GM19463 (cell line): ENCODE measurements around the gene LPGAT1.
"Not testable (repeated sequence)": the region's sequence is repeated elsewhere in the genome, so short reads cannot be mapped to it uniquely, and the experiment has no call there.

Source experiments
- ATAC-seq: cut with Tn5 transposase; IDR thresholded peaks from one replicate; pipeline ENCODE4 v1.9.1; 2021; ENCODE audit warnings: mild to moderate bottlenecking, moderate library complexity; ENCODE audit not compliant: unreplicated experiment

LPGAT1 gene

DNA sequence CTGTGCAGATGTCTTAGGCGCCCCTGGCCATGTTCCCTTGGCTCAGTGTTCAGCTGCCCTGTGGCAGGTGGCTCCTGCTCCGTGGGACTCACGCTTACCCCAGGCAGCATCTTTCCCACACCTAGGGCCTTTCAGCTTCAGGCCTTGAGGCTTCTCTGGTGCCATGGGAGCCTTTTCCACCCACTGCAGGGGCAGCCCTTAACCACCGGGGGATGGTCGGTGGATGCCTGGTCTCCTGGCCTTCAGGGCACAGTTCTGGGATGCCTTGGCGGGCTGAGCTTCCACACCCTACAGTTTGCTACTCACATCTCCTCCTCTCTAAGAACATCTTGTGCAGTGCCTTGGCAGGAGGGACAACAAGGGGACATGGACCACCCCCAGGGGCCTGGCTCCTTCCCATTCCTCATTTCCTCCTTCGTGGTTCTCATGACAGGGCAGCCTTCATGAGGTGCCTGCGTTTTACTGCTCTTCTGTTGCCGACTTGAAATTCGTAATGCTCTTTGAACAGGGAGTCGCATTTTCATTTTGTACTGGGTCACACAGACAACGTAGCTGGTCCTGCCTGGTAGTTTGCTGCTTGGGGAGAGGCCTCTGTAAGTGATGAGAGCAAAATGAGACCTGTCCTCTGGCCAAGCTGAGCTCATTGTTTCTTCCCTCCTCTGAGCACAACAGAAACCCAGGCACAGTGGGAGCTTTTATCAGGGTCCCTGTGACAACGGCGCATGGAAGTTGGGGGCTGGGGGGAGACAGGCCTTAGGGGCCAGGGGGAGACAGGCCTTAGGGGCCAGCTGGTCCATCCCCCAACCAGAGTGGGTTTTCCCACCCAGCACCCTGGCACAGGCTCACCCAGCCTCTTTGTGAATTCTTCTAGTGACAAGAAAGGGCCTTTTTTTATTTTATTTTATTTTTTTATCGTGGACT, 93.2 kb downstream of the LPGAT1 start:
- no peak for ATAC-seq

DNA sequence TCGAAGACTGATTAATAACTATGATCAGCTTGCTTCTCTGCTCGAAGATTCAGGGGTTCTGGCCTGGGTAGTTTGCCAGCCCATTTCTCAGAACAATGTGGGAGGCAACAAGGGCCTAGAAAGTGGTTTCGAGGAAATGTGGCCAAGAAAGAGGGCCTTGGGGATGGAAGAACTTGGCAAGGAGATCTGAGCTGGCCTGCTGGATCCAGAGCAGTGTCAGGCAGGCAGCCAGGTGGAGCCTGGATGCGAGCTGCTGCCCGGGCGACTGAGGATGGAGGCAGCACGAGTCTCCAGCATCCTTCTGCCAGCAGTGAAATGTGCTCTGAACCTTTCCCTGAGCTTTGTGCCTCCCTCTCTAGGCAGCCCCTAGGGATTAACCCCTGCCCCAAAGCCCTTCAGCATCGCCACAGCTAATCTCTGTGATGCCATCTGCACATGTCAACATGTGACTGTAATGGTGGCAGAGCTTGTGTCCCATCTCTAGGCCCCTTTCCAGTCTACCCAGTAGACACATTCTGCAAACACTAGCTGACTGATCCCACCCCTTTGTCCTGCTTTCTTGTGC, 94.1 kb downstream of the LPGAT1 start:
- ATAC-seq = no peak

DNA sequence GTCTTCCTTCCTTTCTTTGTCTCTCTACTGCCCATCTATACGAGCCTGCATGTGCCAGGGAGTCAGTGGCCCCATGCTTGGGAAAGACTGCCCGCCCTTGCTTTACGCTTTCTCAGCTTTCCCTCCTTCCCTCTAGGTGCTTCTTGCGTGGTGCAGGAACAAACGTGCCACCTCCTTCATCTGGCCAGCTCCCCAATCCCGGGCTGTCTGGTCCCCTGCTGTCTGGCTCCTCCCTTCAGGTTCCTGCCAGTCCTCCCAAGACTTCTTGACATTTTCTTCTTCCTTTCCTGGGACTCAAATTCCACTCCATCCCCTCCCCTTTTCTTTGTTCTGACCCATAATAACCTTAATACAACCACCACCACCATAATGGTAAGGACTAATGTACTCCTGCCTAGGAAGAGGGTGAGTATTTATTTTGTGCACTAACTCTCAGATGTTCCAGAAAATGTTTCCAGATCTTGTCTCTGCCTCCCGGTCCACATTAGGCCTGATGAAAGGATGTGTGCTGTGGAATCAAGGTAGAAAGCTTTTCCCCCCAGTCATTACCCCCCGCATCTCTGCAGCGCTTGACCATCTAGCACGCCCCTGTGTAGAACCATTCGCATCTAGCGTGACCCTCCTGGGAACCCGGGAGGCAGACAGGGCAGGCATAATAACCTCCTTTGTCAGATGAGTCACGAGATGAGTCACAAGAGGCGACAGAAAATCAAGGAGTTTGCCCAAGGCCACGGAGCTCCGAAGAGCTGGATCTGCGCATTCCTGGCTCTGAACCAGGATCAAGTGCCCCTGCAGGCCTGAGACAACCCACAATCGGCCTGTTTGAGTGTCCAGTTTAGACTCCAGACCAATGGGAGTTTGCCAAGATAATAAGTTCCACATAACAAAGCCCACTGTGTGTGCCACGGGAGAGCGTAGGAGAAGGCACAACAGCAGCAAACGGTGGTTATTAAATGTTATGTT, 95.1 kb downstream of the LPGAT1 start:
- no peak for ATAC-seq

DNA sequence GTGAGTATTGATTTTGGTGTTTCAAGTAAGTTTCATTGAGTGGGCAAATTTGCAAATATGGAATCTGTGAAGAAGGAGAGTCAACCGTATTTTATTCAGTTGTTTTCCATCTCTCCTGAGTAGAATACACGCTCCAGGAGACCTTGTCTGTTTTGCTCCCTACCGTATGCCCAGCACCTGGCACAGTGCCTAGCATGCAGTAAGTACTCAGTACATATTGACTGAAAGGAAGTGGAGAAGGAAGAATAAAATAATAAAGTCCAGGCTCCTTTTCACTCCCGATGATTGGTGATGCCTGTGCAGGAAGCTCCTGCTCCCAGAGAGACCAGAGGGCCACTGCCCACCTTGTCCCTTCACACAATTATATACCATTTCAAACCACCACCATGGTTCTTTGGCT, 95.8 kb downstream of the LPGAT1 start:
- no peak for ATAC-seq

DNA sequence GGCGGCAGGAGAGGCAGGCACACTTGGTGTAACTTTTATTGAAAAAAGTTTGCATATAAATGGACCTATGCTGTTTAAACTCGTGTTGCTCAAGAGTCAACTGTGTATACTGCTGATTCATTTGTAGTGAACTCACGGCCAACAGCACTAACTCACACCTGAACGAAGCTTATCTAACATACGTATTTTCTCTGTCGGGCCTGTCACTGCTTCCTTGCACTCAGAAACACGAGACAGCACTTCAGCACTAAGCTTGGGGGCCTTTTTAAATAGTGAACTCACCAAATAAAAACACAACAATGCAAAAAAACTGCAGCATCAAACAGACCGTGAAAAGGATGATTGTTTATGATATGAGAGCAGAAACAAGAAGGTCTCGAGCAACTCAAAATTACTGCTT, 96.2 kb downstream of the LPGAT1 start:
- no peak for ATAC-seq

DNA sequence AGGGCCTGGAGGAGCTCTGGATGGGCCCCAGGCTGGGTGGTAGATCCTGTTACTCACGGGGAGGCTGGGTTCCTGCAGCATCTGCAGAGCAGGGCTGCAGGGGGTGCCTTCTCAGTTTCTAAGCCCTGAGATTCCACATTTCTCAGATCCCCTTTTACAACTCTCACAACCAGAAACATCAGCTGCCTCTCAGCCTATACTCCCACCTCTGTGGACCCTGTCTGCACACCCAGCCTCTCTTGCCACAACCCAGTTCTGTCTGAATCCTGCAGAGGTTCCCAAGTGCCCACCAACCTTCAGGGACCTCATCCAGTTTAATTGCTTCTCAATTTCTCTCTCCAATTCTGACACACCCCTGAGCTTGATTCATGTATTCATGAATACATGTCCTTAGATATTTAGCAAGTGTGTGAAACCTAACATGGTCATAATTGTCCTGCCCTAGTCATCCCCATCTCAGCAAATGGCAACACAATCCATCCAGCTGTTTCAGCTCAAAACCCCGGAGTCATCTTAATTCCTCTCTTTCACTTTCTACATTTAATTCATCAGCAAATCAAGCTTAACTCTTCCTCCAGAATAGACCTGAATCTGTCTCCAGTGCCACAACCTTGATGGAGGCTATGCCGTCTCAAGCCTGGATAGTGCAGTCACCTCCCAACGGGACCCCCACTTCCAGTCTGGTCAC, 98.1 kb downstream of the LPGAT1 start:
- no peak for ATAC-seq

DNA sequence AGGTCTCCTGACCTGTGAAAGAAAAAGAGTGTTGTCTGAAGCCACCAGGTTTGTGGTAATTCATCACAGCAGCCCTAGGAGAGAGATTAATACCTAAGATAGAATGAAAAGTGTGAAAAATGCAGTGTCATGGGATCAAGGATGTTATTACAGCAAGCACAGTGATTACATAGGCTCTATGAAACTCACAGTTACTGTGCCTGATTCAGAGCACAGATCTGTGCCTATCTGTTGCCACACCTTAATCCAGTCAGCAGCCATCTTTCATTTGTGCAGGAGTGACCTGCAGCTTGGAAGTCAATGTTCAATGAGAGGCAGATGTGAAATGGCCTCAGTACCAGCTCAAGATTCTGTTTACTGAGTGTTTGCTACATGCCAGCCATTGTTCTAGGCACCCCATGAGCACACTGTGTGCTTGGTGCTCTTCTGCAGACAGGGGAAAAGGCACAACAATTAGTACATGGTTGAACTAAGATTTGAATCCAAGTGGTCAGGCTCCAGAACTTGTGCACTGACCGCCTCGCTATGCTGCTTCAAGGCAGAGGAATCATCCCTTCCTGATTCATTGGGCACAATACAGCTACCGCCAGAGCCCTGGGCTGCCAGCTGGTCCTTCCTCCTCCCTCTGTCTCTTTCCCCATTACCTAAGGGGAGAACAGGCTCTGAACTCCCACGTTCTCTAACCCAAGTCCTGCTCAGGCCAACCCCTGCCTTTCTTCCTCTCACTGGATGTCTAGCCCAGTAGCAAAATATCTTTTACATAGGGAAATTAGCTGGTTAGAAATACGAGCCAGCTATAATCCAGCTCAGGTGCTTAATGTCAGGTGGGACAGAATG, 98.9 kb downstream of the LPGAT1 start:
- ATAC-seq = no peak

DNA sequence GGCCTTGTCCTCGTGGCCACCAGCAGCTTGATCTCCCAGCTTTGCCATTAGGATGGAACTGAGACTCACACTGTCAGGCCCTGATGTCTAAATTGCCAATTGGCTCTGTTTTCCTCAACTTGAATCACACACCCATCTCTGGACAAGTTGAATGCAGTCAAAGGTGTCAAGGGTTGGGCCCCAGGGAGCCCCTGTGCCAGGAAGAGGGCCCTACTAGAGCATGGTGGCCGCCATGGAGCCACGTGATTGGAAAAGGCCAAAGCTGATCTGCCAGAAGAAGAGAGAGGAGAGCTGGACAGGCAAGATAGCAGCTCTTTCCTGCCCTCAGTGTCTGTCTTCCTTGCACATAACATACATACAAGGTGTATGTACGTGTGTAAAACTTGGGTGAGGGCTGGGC, 100.2 kb downstream of the LPGAT1 start:
- no peak for ATAC-seq

DNA sequence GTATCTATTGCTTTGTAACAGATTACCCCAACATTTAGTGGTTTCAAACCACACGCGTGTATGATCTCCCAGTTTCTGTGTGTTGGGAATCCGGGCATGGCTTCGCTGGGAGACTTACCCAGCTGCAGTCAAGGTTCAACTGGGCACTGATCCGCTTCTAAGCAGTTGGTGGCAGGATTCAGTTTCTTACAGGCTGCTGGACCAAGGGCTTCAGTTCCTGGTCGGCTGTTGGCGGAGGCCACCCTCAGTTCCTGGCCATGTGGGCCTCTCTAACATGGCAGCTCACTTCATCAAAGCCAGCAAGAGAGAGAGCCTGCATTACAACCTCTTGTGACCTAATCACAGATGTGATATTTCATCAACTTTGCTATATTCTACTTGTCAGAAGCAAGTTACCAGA, 101.3 kb downstream of the LPGAT1 start:
- ATAC-seq = no peak

DNA sequence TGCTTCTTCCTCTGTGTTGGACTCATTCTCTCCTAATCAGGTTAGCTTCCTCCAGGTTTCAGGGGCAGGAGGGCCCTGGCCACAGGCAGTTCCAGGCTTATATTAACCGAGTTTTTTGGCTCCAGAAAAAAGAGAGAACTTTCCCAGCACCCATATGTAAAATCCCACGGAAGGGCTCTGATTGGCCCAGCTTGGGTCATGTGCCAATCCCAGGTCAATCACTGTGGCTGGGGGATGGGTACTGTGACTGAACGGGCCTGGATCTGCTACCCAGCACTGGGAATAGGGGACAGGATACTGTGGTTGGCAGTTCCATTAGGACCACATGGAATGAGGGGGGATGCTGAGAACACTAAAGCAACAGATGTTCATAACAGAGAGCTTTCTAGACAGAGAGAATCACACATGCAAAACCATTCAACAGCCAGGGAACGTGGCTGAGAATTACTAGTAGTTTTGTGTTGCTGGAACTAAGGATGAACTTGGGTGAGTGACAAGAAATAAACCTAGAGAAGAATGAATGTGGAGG, 104.0 kb downstream of the LPGAT1 start:
- no peak for ATAC-seq

DNA sequence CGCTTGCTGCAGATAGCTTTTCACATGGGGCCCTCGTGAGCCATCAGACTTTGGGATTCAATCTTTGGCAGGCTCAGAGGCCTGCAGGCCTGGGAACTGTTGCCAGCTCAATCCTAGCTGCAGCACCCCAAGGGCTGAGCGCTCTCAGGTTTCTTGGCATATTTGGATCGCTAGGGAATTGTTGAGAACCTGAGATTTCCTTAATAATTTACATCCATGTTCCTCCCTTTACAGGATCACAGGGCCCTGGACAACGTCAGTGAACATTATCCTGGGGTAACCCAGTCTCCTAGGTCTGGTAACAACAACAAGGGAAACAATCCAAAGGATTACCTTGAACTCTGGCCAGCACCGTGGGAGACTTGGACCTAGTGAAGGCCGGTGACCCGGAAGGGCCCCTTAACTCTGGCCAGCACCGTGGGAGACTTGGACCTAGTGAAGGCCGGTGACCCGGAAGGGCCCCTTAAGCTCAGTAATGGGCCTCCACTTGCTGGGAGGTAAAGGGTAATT, 105.8 kb downstream of the LPGAT1 start:
- ATAC-seq = no peak

DNA sequence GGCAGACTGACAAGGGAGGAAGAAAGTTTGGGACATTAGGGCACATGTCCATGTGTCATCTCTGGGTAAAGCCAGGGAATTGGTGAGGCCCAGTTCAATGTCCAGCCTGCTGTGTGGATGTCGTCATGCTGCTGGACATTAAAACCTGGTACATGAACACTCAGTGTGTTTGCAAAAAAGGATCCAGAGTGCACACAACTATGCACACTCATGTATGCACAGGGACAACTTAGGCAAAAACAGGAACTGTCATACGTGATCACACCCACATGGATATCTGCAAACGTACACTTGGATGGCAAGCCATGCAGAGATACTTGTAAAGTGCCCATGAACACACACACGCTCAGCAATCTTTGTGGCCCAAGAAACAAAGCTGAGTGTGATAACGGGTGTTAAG, 107.3 kb downstream of the LPGAT1 start:
- no peak for ATAC-seq

DNA sequence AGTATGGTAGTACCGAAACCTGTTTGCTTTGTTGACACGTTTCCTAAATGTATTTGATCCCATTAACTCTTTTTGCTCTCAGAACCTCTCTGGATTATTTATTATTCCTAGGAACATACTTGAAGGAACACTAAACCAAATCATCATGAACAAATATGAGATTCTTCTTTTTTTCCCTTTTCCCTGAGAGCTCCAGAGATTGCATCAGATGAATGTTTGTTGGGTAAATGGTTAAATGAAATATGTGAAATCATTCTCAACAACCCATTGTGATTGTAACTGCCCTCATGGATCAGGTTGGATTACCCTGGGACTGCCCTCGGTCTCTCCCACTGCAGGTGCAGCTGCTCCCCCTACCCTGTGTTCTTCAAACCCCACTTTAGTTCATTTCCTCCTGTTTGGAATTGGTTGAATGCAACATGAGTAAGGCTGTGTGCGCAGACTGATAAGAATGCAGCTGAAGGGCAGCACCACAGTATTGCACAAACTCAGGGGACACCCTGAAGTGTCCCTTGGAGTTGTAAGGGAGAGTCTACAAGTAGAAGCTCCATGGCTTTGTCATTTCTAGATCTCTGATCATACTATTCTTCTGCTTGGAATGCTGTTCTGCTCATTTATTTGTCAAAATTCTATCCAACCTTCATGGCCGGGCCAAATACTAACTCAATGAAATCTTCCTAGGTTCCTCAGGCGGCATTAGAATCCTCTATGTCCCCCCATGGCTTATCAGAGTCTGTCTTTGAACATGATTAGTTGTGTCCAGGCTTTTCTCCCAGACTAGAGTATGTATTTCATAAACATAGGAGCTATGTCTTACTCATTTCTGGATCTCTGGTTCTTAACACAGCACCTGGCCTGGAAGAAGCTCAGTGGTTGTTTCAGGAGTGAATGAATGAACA, 108.0 kb downstream of the LPGAT1 start:
- no peak for ATAC-seq

DNA sequence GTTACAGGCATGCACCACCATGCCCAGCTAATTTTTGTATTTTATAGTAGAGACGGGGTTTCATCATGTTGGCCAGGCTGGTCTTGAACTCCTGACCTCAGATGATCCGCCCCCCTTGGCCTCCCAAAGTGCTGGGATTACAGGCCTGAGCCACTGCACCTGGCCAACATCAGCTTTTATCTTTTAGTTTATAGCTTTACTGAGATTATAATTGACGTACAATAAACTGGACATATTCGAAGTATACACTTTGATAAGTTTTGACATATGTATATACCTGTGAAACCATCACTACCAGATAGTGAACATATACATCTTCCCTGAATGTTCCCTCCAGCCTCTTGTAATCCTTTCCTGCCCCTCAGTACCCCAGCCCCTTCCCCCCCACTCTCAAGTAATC, 114.0 kb downstream of the LPGAT1 start:
- not testable (repeated sequence) for ATAC-seq

DNA sequence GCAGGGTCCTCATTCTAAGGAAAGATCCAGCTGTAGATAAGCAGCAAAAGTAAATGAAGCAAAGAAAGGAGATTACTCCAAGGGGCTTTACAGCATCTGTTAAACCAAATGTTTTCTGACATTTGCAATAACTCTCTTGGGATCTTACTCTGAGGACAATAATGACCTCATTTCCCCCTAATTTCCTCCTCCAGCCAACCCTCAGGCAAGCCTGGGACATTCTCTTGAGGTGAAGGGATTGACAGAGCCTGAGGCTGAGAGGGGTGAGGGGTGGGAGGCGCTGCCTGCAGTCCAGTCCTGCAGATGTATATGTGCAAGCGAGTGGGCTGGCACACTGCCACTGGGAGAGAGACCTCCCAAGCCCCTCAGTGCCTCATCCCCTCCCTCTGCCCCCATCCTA, 114.6 kb downstream of the LPGAT1 start:
- ATAC-seq = no peak

DNA sequence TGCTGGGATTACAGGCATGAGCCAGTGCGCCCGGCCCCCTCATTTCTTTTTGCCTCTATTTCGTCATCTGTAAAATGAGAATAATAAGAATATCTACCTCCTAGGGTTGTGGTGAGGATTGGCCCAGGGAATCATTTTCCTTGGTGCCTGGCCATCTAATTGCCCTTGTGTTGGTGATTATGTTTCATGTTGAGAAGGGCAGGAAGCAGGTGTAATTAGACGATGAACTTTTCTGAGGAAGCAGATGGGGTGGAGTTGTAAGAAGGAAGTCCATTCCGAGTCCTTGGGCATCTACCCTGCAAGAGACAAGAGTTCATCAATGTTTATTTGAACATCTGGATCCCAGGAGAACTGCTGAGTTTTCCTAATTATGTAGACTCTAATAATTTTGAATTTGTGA, 116.4 kb downstream of the LPGAT1 start:
- ATAC-seq = no peak

DNA sequence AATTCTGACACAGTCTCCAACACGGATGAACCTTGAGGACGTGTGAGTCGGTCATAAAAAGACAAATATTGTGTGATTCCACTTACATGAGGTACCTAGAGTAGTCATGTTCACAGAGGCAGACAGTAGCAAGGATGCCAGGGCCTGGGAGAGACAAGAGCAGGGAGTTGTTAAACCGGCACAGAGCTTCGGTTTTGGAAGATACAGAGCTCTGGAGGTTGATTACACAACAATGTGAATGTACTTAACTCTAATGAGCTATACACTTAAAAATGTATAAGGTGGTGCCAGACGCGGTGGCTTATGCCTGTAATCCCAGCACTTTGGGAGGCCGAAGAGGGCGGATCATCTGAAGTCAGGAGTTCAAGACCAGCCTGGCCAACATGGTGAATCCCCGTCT, 117.3 kb downstream of the LPGAT1 start:
- ATAC-seq = no peak

DNA sequence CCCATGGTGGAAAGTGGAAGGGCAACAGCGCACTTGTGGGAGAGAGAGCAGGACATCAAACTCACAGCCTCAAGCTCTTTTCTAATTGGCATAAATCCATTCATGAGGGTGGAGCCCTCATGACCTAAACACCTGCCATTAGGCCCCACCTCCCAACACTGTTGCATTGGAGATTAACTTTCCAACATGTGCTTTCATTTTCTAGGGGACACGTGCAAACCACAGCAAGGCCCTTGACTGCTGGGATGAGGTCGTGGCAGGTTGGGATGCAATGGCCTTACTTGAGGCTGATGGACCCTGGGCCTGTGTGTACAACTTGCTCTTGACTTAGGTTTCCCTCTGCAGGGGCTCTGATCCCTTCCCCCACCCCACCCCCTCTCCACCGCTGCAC, 119.3 kb downstream of the LPGAT1 start:
- no peak for ATAC-seq
